Measurements from ENCODE around the gene TRMU.
"Not testable (repeated sequence)": the region's sequence is repeated elsewhere in the genome, so short reads cannot be mapped to it uniquely, and the experiment has no call there.

Gene TRMU

GRCh38 chr22:46397951-46398350 lies 62.4 kb downstream of the TRMU start:
- Histone ChIP-seq H3K9me3 (ENCODE audit: control insufficient read depth, insufficient read depth, low read length) (no peaks in the 10 kb centered on the region), H3K27me3 (ENCODE audit: control insufficient read depth, insufficient read depth, low read length) (no peaks in the 10 kb centered on the region; the same call in 1 of the 2 replicates), H3K36me3 (ENCODE audit: control insufficient read depth, insufficient read depth, low read length) (peaks cover 2% of the 10 kb centered on the region; the same call in 1 of the 2 replicates), H3K27ac (ENCODE audit: low read length) (no peak overlapping the region), H3K4me3 (ENCODE audit: low read length) (no peak overlapping the region), H3K4me1 (ENCODE audit: control insufficient read depth, insufficient read depth, low read length) (no peaks in the 10 kb centered on the region)
- no CpG with 5 or more reads among the region's 19 CpGs for WGBS (ENCODE audit: insufficient coverage, insufficient read length)
- DNase-seq (ENCODE audit: low read depth, low spot score) = no peak

- Histone ChIP-seq H3K4me3 (ENCODE audit: low read length) (no peak overlapping the region), H3K4me1 (ENCODE audit: control insufficient read depth, insufficient read depth, low read length) (no peaks in the 10 kb centered on the region), H3K27me3 (ENCODE audit: control insufficient read depth, insufficient read depth, low read length) (no peaks in the 10 kb centered on the region; the same call in 1 of the 2 replicates), H3K27ac (ENCODE audit: low read length) (no peak overlapping the region), H3K9me3 (ENCODE audit: control insufficient read depth, insufficient read depth, low read length) (no peaks in the 10 kb centered on the region), H3K36me3 (ENCODE audit: control insufficient read depth, insufficient read depth, low read length) (peaks cover 2% of the 10 kb centered on the region; the same call in 1 of the 2 replicates)
- DNase-seq (ENCODE audit: low read depth, low spot score) = no peak
- no CpG with 5 or more reads among the region's 16 CpGs for WGBS (ENCODE audit: insufficient coverage, insufficient read length)
Measured at GRCh38 chr22:46399251-46400024, 63.9 kb downstream of the TRMU start.

- H3K9me3 ChIP-seq (ENCODE audit: control insufficient read depth, insufficient read depth, low read length) = no peaks in the 10 kb centered on the region
Measured at GRCh38 chr22:46401370-46401769, 65.9 kb downstream of the TRMU start.

GRCh38 chr22:46402505-46402904 lies 67.0 kb downstream of the TRMU start:
- no peak overlapping the region for H3K4me3 ChIP-seq (ENCODE audit: low read length)
- no peaks in the 10 kb centered on the region for H3K4me1 ChIP-seq (ENCODE audit: control insufficient read depth, insufficient read depth, low read length)
- no peak for DNase-seq (ENCODE audit: low read depth, low spot score)
- H3K27me3 ChIP-seq (ENCODE audit: control insufficient read depth, insufficient read depth, low read length) = no peaks in the 10 kb centered on the region; the same call in 1 of the 2 replicates
- H3K27ac ChIP-seq (ENCODE audit: low read length) = no peak overlapping the region
- WGBS (ENCODE audit: insufficient coverage, insufficient read length) = no CpG with 5 or more reads among the region's 2 CpGs
- H3K9me3 ChIP-seq (ENCODE audit: control insufficient read depth, insufficient read depth, low read length) = no peaks in the 10 kb centered on the region
- H3K36me3 ChIP-seq (ENCODE audit: control insufficient read depth, insufficient read depth, low read length) = peaks cover 2% of the 10 kb centered on the region; the same call in 1 of the 2 replicates

More at GRCh38 chr22:46401370-46401769, 65.9 kb downstream of the TRMU start:
- Histone ChIP-seq H3K4me3 (ENCODE audit: low read length) (no peak overlapping the region), H3K36me3 (ENCODE audit: control insufficient read depth, insufficient read depth, low read length) (peaks cover 2% of the 10 kb centered on the region; the same call in 1 of the 2 replicates), H3K27me3 (ENCODE audit: control insufficient read depth, insufficient read depth, low read length) (no peaks in the 10 kb centered on the region; the same call in 1 of the 2 replicates), H3K27ac (ENCODE audit: low read length) (no peak overlapping the region), H3K4me1 (ENCODE audit: control insufficient read depth, insufficient read depth, low read length) (no peaks in the 10 kb centered on the region)
- no CpG with 5 or more reads among the region's 10 CpGs for WGBS (ENCODE audit: insufficient coverage, insufficient read length)
- DNase-seq (ENCODE audit: low read depth, low spot score) = no peak

- H3K27ac ChIP-seq (ENCODE audit: low read length); H3K4me1 ChIP-seq (ENCODE audit: control insufficient read depth, insufficient read depth, low read length); DNase-seq (ENCODE audit: low read depth, low spot score); H3K4me3 ChIP-seq (ENCODE audit: low read length); H3K9me3 ChIP-seq (ENCODE audit: control insufficient read depth, insufficient read depth, low read length); H3K36me3 ChIP-seq (ENCODE audit: control insufficient read depth, insufficient read depth, low read length); H3K27me3 ChIP-seq (ENCODE audit: control insufficient read depth, insufficient read depth, low read length): not testable (repeated sequence)
- WGBS (ENCODE audit: insufficient coverage, insufficient read length) = no CpG with 5 or more reads among the region's 7 CpGs
Measured at GRCh38 chr22:46403880-46404279, 68.4 kb downstream of the TRMU start.

- WGBS (ENCODE audit: insufficient coverage, insufficient read length) = no CpG with 5 or more reads among the region's 4 CpGs
- Histone ChIP-seq H3K9me3 (ENCODE audit: control insufficient read depth, insufficient read depth, low read length) (no peaks in the 10 kb centered on the region), H3K27ac (ENCODE audit: low read length) (no peak overlapping the region), H3K4me3 (ENCODE audit: low read length) (no peak overlapping the region), H3K4me1 (ENCODE audit: control insufficient read depth, insufficient read depth, low read length) (no peaks in the 10 kb centered on the region), H3K36me3 (ENCODE audit: control insufficient read depth, insufficient read depth, low read length) (peaks cover 2% of the 10 kb centered on the region; the same call in 1 of the 2 replicates), H3K27me3 (ENCODE audit: control insufficient read depth, insufficient read depth, low read length) (no peaks in the 10 kb centered on the region; the same call in 1 of the 2 replicates)
- DNase-seq (ENCODE audit: low read depth, low spot score) = no peak
Measured at GRCh38 chr22:46405901-46406300, 70.4 kb downstream of the TRMU start.

- DNase-seq (ENCODE audit: low read depth, low spot score) = no peak
- Histone ChIP-seq H3K9me3 (ENCODE audit: control insufficient read depth, insufficient read depth, low read length) (no peaks in the 10 kb centered on the region), H3K4me1 (ENCODE audit: control insufficient read depth, insufficient read depth, low read length) (no peaks in the 10 kb centered on the region), H3K36me3 (ENCODE audit: control insufficient read depth, insufficient read depth, low read length) (peaks cover under 1% of the 10 kb centered on the region; the same call in 1 of the 2 replicates), H3K27ac (ENCODE audit: low read length) (no peak overlapping the region), H3K4me3 (ENCODE audit: low read length) (no peak overlapping the region), H3K27me3 (ENCODE audit: control insufficient read depth, insufficient read depth, low read length) (no peaks in the 10 kb centered on the region)
- WGBS (ENCODE audit: insufficient coverage, insufficient read length) = no CpG with 5 or more reads among the region's 8 CpGs
Measured at GRCh38 chr22:46406349-46406748, 70.8 kb downstream of the TRMU start.

- no peak for DNase-seq (ENCODE audit: low read depth, low spot score)
- Histone ChIP-seq H3K27me3 (ENCODE audit: control insufficient read depth, insufficient read depth, low read length) (no peaks in the 10 kb centered on the region), H3K4me3 (ENCODE audit: low read length) (no peak overlapping the region), H3K36me3 (ENCODE audit: control insufficient read depth, insufficient read depth, low read length) (no peaks in the 10 kb centered on the region), H3K4me1 (ENCODE audit: control insufficient read depth, insufficient read depth, low read length) (no peaks in the 10 kb centered on the region), H3K27ac (ENCODE audit: low read length) (no peak overlapping the region), H3K9me3 (ENCODE audit: control insufficient read depth, insufficient read depth, low read length) (no peaks in the 10 kb centered on the region)
- no CpG with 5 or more reads among the region's 15 CpGs for WGBS (ENCODE audit: insufficient coverage, insufficient read length)
Measured at GRCh38 chr22:46406791-46407190, 71.3 kb downstream of the TRMU start.

All from iPS DF 6.9 (cell line).